SK-N-SH (cell line): Measurements from ENCODE around the gene RFTN1. TPM values are rescaled to one million over a fixed set of nuclear protein-coding genes. Genes with fewer than 3 reads are reported as not detected.

Source experiments
- CTCF ChIA-PET: fragments of 300-600, 350-600 bp; formaldehyde crosslinking; extraction: SDS; loops from one replicate; lab custom pipeline; 2021; lab: Yijun Ruan, JAX
- POLR2A ChIA-PET: fragments of 350-600 bp; sonication (Branson Sonifier 250); formaldehyde crosslinking; extraction: SDS; loops from one replicate; lab custom pipeline; 2020; ENCODE audit warnings: antibody characterized with exemption, inconsistent platforms; lab: Yijun Ruan, JAX
- DNase-seq: peaks from one replicate; pipeline ENCODE4 v3.0.0; 2012
- H2AFZ ChIP-seq: fragments of 200-600 bp; sonication (generic); 2 replicates; pipeline ENCODE4 v1.8.1; 2016; ENCODE audit warnings: antibody characterized with exemption, mild to moderate bottlenecking, low read depth
- H3F3A ChIP-seq: fragments of 200-600 bp; sonication (generic); replicated peaks from 2 replicates; pipeline ENCODE3; 2016; ENCODE audit warnings: antibody characterized with exemption, mild to moderate bottlenecking; ENCODE audit not compliant: insufficient read depth
- H3K27ac ChIP-seq, 2 experiments: fragments of 200-500 bp in 1 of 2; fragments of 200-600 bp in 1 of 2; sonication (Bioruptor generic) in 1 of 2; sonication (generic), shearing (Covaris generic) in 1 of 2; 2 replicates each; pipeline versions ENCODE4 v1.5.1 to v1.6.1; 2014 to 2016; ENCODE audit warnings: low read depth in 2 of 2, inconsistent platforms in 1 of 2, low read length in 1 of 2, mild to moderate bottlenecking in 1 of 2, mixed read lengths in 1 of 2
- H3K27me3 ChIP-seq: fragments of 200-600 bp; sonication (generic), shearing (Covaris generic); 2 replicates; pipeline ENCODE4 v1.6.1; 2016; ENCODE audit warnings: mixed run types; ENCODE audit not compliant: insufficient read depth
- H3K36me3 ChIP-seq, 2 experiments: fragments of 200-500 bp in 1 of 2; fragments of 200-600 bp in 1 of 2; sonication (Bioruptor generic) in 1 of 2; sonication (generic) in 1 of 2; replicated peaks in 1 of 2; 2 replicates each; pipeline versions ENCODE3 to v1.5.1; 2014 to 2016; ENCODE audit warnings: low read length in 1 of 2, mild to moderate bottlenecking in 1 of 2; ENCODE audit not compliant: insufficient read depth in 2 of 2, control insufficient read depth in 1 of 2
- H3K4me1 ChIP-seq, 2 experiments: fragments of 200-500 bp in 1 of 2; fragments of 200-600 bp in 1 of 2; sonication (Bioruptor generic) in 1 of 2; sonication (generic), shearing (Covaris generic) in 1 of 2; 2 replicates each; pipeline versions ENCODE4 v1.5.1 to v1.6.1; 2014 to 2016; ENCODE audit warnings: low read depth in 1 of 2, low read length in 1 of 2, mixed run types in 1 of 2; ENCODE audit not compliant: insufficient read depth in 2 of 2, control insufficient read depth in 1 of 2
- H3K4me2 ChIP-seq: fragments of 200-600 bp; sonication (generic), shearing (Covaris generic); 2 replicates; pipeline ENCODE4 v1.6.1; 2017; ENCODE audit warnings: mixed run types
- H3K4me3 ChIP-seq, 2 experiments: fragments of 200-500 bp in 1 of 2; fragments of 200-600 bp in 1 of 2; sonication (Bioruptor generic) in 1 of 2; sonication (generic), shearing (Covaris generic) in 1 of 2; 2 replicates each; pipeline versions ENCODE4 v1.5.1 to v1.8.1; 2014 to 2016; ENCODE audit warnings: low read depth in 2 of 2, inconsistent platforms in 1 of 2, low read length in 1 of 2, mild to moderate bottlenecking in 1 of 2, mixed read lengths in 1 of 2, moderate library complexity in 1 of 2
- H3K79me2 ChIP-seq: fragments of 200-600 bp; sonication (generic); 2 replicates; pipeline ENCODE4 v1.8.1; 2017; ENCODE audit warnings: mild to moderate bottlenecking; ENCODE audit not compliant: insufficient read depth
- H3K9ac ChIP-seq: fragments of 200-600 bp; sonication (generic); 2 replicates; pipeline ENCODE4 v1.6.1; 2017; ENCODE audit warnings: mixed run types
- H3K9me2 ChIP-seq: fragments of 200-600 bp; sonication (generic); 2 replicates; pipeline ENCODE4 v1.6.1; 2017; ENCODE audit warnings: mixed run types
- H3K9me3 ChIP-seq: fragments of 200-600 bp; sonication (generic); 2 replicates; pipeline ENCODE4 v1.6.1; 2017; ENCODE audit warnings: mixed run types, mild to moderate bottlenecking, moderate library complexity
- H4K20me1 ChIP-seq: fragments of 200-600 bp; sonication (generic); 2 replicates; pipeline ENCODE4 v1.6.1; 2017; ENCODE audit warnings: mild to moderate bottlenecking, mixed run types; ENCODE audit not compliant: insufficient read depth
- CHD2 ChIP-seq: fragments of 150-350 bp; IDR thresholded peaks from 2 replicates; pipeline ENCODE4 v1.6.1; 2018; ENCODE audit warnings: low read length; ENCODE audit not compliant: partially characterized antibody
- ELF1 ChIP-seq: IDR thresholded peaks from 2 replicates; pipeline ENCODE4 v1.4.0; 2012
- EP300 ChIP-seq, 2 experiments: IDR thresholded peaks; 2 replicates each; pipeline versions ENCODE4 v1.4.0 to v1.6.1; 2012; ENCODE audit warnings: borderline replicate concordance in 1 of 2, low read depth in 1 of 2, low read length in 1 of 2
- GABPA ChIP-seq: IDR thresholded peaks from 2 replicates; pipeline ENCODE4 v1.4.0; 2012; ENCODE audit warnings: low read depth, mild to moderate bottlenecking
- JUND ChIP-seq: IDR thresholded peaks from 2 replicates; pipeline ENCODE4 v1.4.0; 2012
- POLR2AphosphoS5 ChIP-seq: IDR thresholded peaks from 2 replicates; pipeline ENCODE4 v1.6.1; 2012; ENCODE audit warnings: low read depth, low read length
- RFX5 ChIP-seq: IDR thresholded peaks from 2 replicates; pipeline ENCODE4 v1.6.1; 2012; ENCODE audit warnings: mild to moderate bottlenecking, improper control_type of control experiment, low read length
- SMC3 ChIP-seq: IDR thresholded peaks from 2 replicates; pipeline ENCODE4 v1.6.1; 2012; ENCODE audit warnings: low read depth, low read length, improper control_type of control experiment
- TAF1 ChIP-seq: IDR thresholded peaks from 2 replicates; pipeline ENCODE4 v1.6.1; 2012; ENCODE audit warnings: low read depth, mild to moderate bottlenecking, low read length, moderate library complexity, borderline replicate concordance
- TCF12 ChIP-seq: IDR thresholded peaks from 2 replicates; pipeline ENCODE4 v1.4.0; 2012
- USF1 ChIP-seq: IDR thresholded peaks from 2 replicates; pipeline ENCODE4 v1.4.0; 2012; ENCODE audit warnings: low read depth, borderline replicate concordance
- USF2 ChIP-seq: fragments of 150-350 bp; IDR thresholded peaks from 2 replicates; pipeline ENCODE4 v1.6.1; 2017; ENCODE audit warnings: antibody characterized with exemption, low read length, low read depth, borderline replicate concordance
- WGBS: methylation state at CpG from one replicate; pipeline ENCODE4 v1.1.6; 2017; ENCODE audit warnings: low lambda C conversion rate; 5-methylcytosine and 5-hydroxymethylcytosine counted together
- polyA plus RNA-seq, 3 experiments: library from polyadenylated mRNA; depleted of rRNA; stranded (reverse); fragments of >200 nt; gene quantifications; 2 replicates each; pipeline ENCODE4 v1.2.3, GENCODE V29; 2012
- TF ChIP-seq, protein P1 (sequence below): fragments of 150-350 bp; IDR thresholded peaks from 2 replicates; pipeline ENCODE4 v1.6.1; 2016; ENCODE audit warnings: mild to moderate bottlenecking, low read depth, low read length

RFTN1 gene
- polyA plus RNA-seq, 1 of the 3 experiments (the other 2 are of a cell fraction) = 21.2 TPM

GRCh38 chr3:16366581-16366980 is 146.9 kb downstream of the RFTN1 start:
- no peak overlapping the region for H3K9ac ChIP-seq
- no peaks in the 10 kb centered on the region for H3F3A ChIP-seq
- WGBS = 97% methylated on average over 5 of the region's 5 CpGs
- H4K20me1 ChIP-seq = no peaks in the 10 kb centered on the region
- DNase-seq = no peak
- no peaks in the 10 kb centered on the region for H3K79me2 ChIP-seq
- ChIA-PET CTCF (interaction anchor here (1.4 kb wide), 1 partner anchor 146 kb away, joined by 3 read pairs; no protein-coding TSS in a partner anchor), POLR2A (no interaction called here)
- H2AFZ ChIP-seq = no peak overlapping the region
- H3K4me1 ChIP-seq = no peaks in the 10 kb centered on the region; a peak in 1 of 4 replicates
- H3K27ac ChIP-seq = no peak overlapping the region; a peak in 1 of 4 replicates
- H3K4me2 ChIP-seq = no peak overlapping the region
- no peaks in the 10 kb centered on the region for H3K27me3 ChIP-seq
- H3K9me3 ChIP-seq = no peaks in the 10 kb centered on the region
- no peak overlapping the region for H3K4me3 ChIP-seq
- H3K36me3 ChIP-seq = peaks cover 14 to 54% of the 10 kb centered on the region in 2 experiments
- no peaks in the 10 kb centered on the region for H3K9me2 ChIP-seq
- TF ChIP-seq JUND (no peak), POLR2AphosphoS5 (no peak), TAF1 (no peak)

DNA sequence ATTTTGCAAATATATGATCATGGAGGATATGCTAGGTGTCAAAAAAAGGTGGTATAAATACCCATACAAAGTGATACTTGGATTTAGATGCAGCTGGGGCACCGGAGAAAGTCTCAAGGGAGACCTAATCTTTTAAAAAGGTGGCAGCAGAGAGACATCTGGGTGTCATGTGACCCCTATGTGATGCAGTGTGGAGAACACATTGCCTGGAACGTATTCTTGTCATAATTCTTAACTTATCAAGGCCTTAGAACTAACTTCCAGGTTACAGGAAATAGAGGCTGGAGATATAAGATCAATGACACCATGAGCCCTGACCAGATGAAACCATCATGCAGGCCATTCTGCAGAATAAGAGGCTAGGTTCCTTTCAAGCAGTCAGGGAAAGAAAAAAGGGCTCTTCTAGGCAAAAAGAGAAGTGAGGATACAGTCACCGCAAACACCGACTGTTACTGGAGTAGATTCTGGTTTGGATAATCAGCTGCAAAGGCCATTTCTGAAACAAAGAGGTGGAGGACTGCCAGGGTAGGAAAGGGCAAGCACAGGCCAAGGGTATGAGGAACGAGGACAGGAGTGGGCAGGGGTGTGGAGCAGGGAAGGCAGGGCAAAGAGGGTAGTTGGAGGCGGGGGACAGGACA is 147.9 kb downstream of the RFTN1 start:
- no peak for TF ChIP-seq JUND
- TF ChIP-seq, all 33 proteins: peak for 0
- DNase-seq = no peak
- H3K27me3 ChIP-seq = no peaks in the 10 kb centered on the region
- no peaks in the 10 kb centered on the region for H3K9me3 ChIP-seq
- WGBS = 84% methylated on average over 6 of the region's 6 CpGs
- H3F3A ChIP-seq = peaks cover 3% of the 10 kb centered on the region
- no peaks in the 10 kb centered on the region; a peak in 1 of 4 replicates for H3K4me1 ChIP-seq
- no peak overlapping the region for H2AFZ ChIP-seq
- no peaks in the 10 kb centered on the region for H3K9me2 ChIP-seq
- H3K79me2 ChIP-seq = no peaks in the 10 kb centered on the region
- H3K9ac ChIP-seq = no peak overlapping the region
- no peak overlapping the region for H3K4me2 ChIP-seq
- H4K20me1 ChIP-seq = no peaks in the 10 kb centered on the region
- no peak overlapping the region; a peak in 1 of 4 replicates for H3K27ac ChIP-seq
- no peak overlapping the region for H3K4me3 ChIP-seq
- ChIA-PET CTCF (interaction anchor here (1.0 kb wide), 1 partner anchor 9 kb away, joined by 4 read pairs; no protein-coding TSS in a partner anchor), POLR2A (no interaction called here)
- H3K36me3 ChIP-seq = peaks cover 14 to 61% of the 10 kb centered on the region in 2 experiments

DNA sequence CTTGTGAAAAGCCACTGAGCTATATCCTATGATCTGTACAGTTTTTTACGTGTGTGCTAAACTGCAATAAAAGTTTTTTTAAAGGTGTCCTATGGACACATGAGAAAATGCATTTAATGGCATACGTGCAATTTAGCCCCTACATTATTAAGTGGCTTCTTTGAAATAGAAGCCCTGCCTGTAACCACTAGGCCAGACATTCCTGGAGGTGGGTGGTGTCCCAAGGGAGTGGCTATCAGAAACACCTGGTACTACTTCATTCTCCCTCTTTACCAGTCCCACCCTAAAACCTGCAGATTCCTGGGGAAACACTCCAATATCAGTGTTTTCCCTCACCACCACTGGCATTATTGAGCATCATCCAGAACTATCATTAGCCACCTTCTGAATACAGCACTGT is 148.5 kb downstream of the RFTN1 start:
- no peaks in the 10 kb centered on the region; a peak in 1 of 4 replicates for H3K4me1 ChIP-seq
- TF ChIP-seq ELF1 = no peak
- TF ChIP-seq, protein P1, sequence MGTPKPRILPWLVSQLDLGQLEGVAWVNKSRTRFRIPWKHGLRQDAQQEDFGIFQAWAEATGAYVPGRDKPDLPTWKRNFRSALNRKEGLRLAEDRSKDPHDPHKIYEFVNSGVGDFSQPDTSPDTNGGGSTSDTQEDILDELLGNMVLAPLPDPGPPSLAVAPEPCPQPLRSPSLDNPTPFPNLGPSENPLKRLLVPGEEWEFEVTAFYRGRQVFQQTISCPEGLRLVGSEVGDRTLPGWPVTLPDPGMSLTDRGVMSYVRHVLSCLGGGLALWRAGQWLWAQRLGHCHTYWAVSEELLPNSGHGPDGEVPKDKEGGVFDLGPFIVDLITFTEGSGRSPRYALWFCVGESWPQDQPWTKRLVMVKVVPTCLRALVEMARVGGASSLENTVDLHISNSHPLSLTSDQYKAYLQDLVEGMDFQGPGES = no peak
- no peak for TF ChIP-seq EP300 (IDR thresholded peaks at IDR 0.05; ENCODE audit: borderline replicate concordance in 1 of 2, low read depth in 1 of 2, low read length in 1 of 2)
- no peak for TF ChIP-seq CHD2
- no peak for TF ChIP-seq GABPA
- TF ChIP-seq USF2 = no peak
- no peak for TF ChIP-seq SMC3
- TF ChIP-seq RFX5 = no peak
- TF ChIP-seq USF1 = no peak
- TF ChIP-seq TAF1 = no peak
- TF ChIP-seq TCF12 = no peak
- no peak for DNase-seq
- no peak overlapping the region for H2AFZ ChIP-seq
- ChIA-PET POLR2A (no interaction called here), CTCF (interaction anchor here (1.0 kb wide), 1 partner anchor 10 kb away, joined by 4 read pairs; no protein-coding TSS in a partner anchor)
- H3K27ac ChIP-seq = no peak overlapping the region
- H3K9me2 ChIP-seq = no peaks in the 10 kb centered on the region
- WGBS = 87% methylated on average over 2 of the region's 2 CpGs
- H3K9me3 ChIP-seq = no peaks in the 10 kb centered on the region
- H3K4me2 ChIP-seq = no peak overlapping the region
- no peaks in the 10 kb centered on the region for H3K79me2 ChIP-seq
- no peak overlapping the region for H3K4me3 ChIP-seq
- peaks cover 14 to 57% of the 10 kb centered on the region in 2 experiments for H3K36me3 ChIP-seq
- no peak overlapping the region for H3K9ac ChIP-seq
- H3F3A ChIP-seq = peaks cover 4% of the 10 kb centered on the region
- no peaks in the 10 kb centered on the region for H4K20me1 ChIP-seq
- H3K27me3 ChIP-seq = no peaks in the 10 kb centered on the region
